SH-SY5Y (cell line): ENCODE results near the gene ARHGAP5.

Experiments
- GATA2 ChIP-seq: IDR thresholded peaks from 2 replicates; pipeline ENCODE4 v1.6.1; 2011; ENCODE audit warnings: mild to moderate bottlenecking, low read depth, low read length
- GATA3 ChIP-seq: IDR thresholded peaks from 2 replicates; pipeline ENCODE4 v1.6.1; 2011; ENCODE audit warnings: low read depth, mild to moderate bottlenecking, low read length, moderate library complexity

- no peak for TF ChIP-seq GATA2
- TF ChIP-seq GATA3 = no peak
These were observed 51.6 kb downstream of the ARHGAP5 start for GRCh38 chr14:32128703-32129102.
